CD4-positive, alpha-beta T cell treated with Interleukin-12 subunit alpha and Interleukin-12 subunit beta, for 1 hour (primary cell): ENCODE measurements around the gene SULT4A1.

Source experiments
- DNase-seq: peaks from one replicate; pipeline ENCODE4 v3.0.0-alpha.2; 2020

The SULT4A1 gene

GRCh38 chr22:43843783-43844530, 18.4 kb downstream of the SULT4A1 start:
- DNase-seq = no peak

GRCh38 chr22:43841742-43842141, 20.6 kb downstream of the SULT4A1 start:
- DNase-seq = no peak

GRCh38 chr22:43840851-43841250, 21.5 kb downstream of the SULT4A1 start:
- DNase-seq = no peak

- no peak for DNase-seq
Observed at GRCh38 chr22:43840431-43840830, 21.9 kb downstream of the SULT4A1 start.

GRCh38 chr22:43839781-43840180, 22.5 kb downstream of the SULT4A1 start:
- DNase-seq = no peak

GRCh38 chr22:43838571-43839307, 23.6 kb downstream of the SULT4A1 start:
- DNase-seq = no peak

GRCh38 chr22:43838161-43838560, 24.2 kb downstream of the SULT4A1 start:
- DNase-seq = no peak

- DNase-seq = no peak
Observed at GRCh38 chr22:43837666-43838065, 24.6 kb downstream of the SULT4A1 start.

GRCh38 chr22:43835736-43836135, 26.6 kb downstream of the SULT4A1 start:
- no peak for DNase-seq

- no peak for DNase-seq
Observed at GRCh38 chr22:43835166-43835565, 27.1 kb downstream of the SULT4A1 start.

- no peak for DNase-seq
Observed at GRCh38 chr22:43833286-43834240, 28.8 kb downstream of the SULT4A1 start.

GRCh38 chr22:43832393-43833265, 29.7 kb downstream of the SULT4A1 start:
- no peak for DNase-seq

GRCh38 chr22:43831561-43832392, 30.5 kb downstream of the SULT4A1 start:
- DNase-seq = no peak

GRCh38 chr22:43830931-43831560, 31.3 kb downstream of the SULT4A1 start:
- DNase-seq = no peak

GRCh38 chr22:43829904-43830851, 32.1 kb downstream of the SULT4A1 start:
- DNase-seq = no peak

- DNase-seq = no peak
Observed at GRCh38 chr22:43828998-43829782, 33.1 kb downstream of the SULT4A1 start.

GRCh38 chr22:43828725-43828997, 33.7 kb downstream of the SULT4A1 start:
- DNase-seq = no peak

GRCh38 chr22:43827926-43828724, 34.2 kb downstream of the SULT4A1 start:
- no peak for DNase-seq
